SK-N-SH treated with all-trans-retinoic acid at 6 μM for 48 hours (cell line): ENCODE results near the gene SEMA6B.

ENCODE experiments used
- GLIS3 ChIP-seq: fragments of 250-450 bp; sonication (Bioruptor Pico); IDR thresholded peaks from 2 replicates; pipeline ENCODE4 v1.5.0; 2020; ENCODE audit warnings: mild to moderate bottlenecking, moderate library complexity
- RARB ChIP-seq: fragments of 250-450 bp; sonication (Bioruptor Pico); IDR thresholded peaks from 2 replicates; pipeline ENCODE4 v1.8.0; 2021; ENCODE audit warnings: mild to moderate bottlenecking, moderate library complexity
- ZC3H10 ChIP-seq: fragments of 250-450 bp; sonication (Bioruptor Pico); IDR thresholded peaks from 2 replicates; pipeline ENCODE4 v1.5.1; 2021; ENCODE audit warnings: mild to moderate bottlenecking, moderate library complexity
- ZFP3 ChIP-seq: fragments of 250-450 bp; sonication (Bioruptor Pico); IDR thresholded peaks from 2 replicates; pipeline ENCODE4 v1.5.0; 2020; ENCODE audit warnings: mild to moderate bottlenecking, moderate library complexity
- ZFP30 ChIP-seq: fragments of 450-650 bp; formaldehyde crosslinking; IDR thresholded peaks from 2 replicates; pipeline ENCODE4 v1.5.0; 2022; ENCODE audit warnings: mild to moderate bottlenecking, moderate library complexity
- ZNF8 ChIP-seq: fragments of 450-650 bp; formaldehyde crosslinking; IDR thresholded peaks from 2 replicates; pipeline ENCODE4 v1.5.0; 2020; ENCODE audit warnings: mild to moderate bottlenecking, moderate library complexity

DNA sequence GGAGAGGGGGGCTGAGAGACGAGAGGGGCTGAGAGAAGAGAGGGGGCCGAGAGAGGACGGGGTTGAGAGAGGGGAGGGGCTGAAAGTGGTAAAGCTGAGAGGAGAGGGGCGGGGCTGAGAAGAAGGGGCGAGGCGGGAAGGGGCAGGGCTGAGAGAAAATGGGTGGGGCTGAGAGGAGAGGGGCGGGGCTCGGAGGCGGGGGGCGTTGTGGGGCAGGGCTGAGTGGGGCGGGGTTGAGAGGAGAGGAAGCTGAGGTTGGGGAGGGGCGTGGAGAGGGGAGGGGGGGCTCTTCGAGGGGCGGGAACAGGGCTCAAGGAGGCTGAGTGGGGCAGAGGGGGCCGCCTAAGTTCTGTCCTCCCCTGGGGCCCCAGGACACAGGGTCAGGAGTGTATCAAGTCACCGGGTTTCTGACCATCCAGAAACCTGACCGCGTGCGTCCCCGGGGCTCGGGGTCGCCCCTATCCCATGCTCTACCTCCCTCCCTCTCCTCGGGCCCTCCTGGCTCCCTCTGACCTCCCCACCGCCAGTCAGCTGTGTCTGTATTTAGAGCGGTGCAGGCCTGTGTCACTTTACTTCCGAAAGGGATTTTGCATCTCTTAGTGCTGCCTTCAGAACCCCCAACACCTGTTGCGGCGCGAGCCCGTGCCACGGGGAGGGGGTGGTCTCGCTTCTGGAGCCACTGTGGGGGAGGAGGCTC is 38.6 kb upstream of the SEMA6B start:
- TF ChIP-seq ZNF8 (CRISPR knock-in tag) = no peak
- TF ChIP-seq ZC3H10 (CRISPR knock-in tag) = no peak
- TF ChIP-seq RARB = no peak
- no peak for TF ChIP-seq ZFP3 (CRISPR knock-in tag)
- no peak for TF ChIP-seq ZFP30 (CRISPR knock-in tag)
- no peak for TF ChIP-seq GLIS3 (CRISPR knock-in tag)
